GM23338 (cell line): ENCODE data around the gene ZBTB46. TPM values are rescaled to one million over a fixed set of nuclear protein-coding genes. Genes with fewer than 3 reads are reported as not detected.
A peak's percentile ranks its signal among the peaks of the same experiment; 100 is the strongest.

Source experiments
- ATAC-seq: fragments of 200-7000 bp; cut with Tn5 transposase; 3 replicates; pipeline ENCODE4 v1.9.1; 2020
- DNase-seq: peaks from one replicate; pipeline ENCODE4 v3.0.0-alpha.2; 2015; ENCODE audit warnings: low spot score
- H2AFZ ChIP-seq: fragments of 200-600 bp; sonication (generic); 2 replicates; pipeline ENCODE4 v1.8.0; 2016; ENCODE audit warnings: antibody characterized with exemption, mild to moderate bottlenecking, moderate library complexity
- H3F3A ChIP-seq: fragments of 200-600 bp; sonication (generic); replicated peaks from 2 replicates; pipeline ENCODE4 v1.8.0; 2017; ENCODE audit warnings: antibody characterized with exemption, mixed run types, low read depth
- H3K27ac ChIP-seq: fragments of 200-600 bp; sonication (generic); 2 replicates; pipeline ENCODE4 v1.6.1; 2016; ENCODE audit warnings: low read depth
- H3K27me3 ChIP-seq: fragments of 200-600 bp; sonication (generic); 2 replicates; pipeline ENCODE4 v1.8.0; 2016; ENCODE audit warnings: mild to moderate bottlenecking, mixed run types, moderate library complexity; ENCODE audit not compliant: insufficient read depth
- H3K36me3 ChIP-seq: fragments of 200-600 bp; sonication (generic); 2 replicates; pipeline ENCODE4 v1.8.0; 2016; ENCODE audit warnings: mild to moderate bottlenecking; ENCODE audit not compliant: insufficient read depth
- H3K4me1 ChIP-seq: fragments of 200-600 bp; sonication (generic); 2 replicates; pipeline ENCODE4 v1.8.0; 2016; ENCODE audit warnings: mild to moderate bottlenecking, moderate library complexity; ENCODE audit not compliant: insufficient read depth
- H3K4me2 ChIP-seq: fragments of 200-600 bp; sonication (generic); 2 replicates; pipeline ENCODE4 v1.7.1; 2017; ENCODE audit warnings: mixed run types
- H3K4me3 ChIP-seq: fragments of 200-600 bp; sonication (generic); 2 replicates; pipeline ENCODE4 v1.6.1; 2016; ENCODE audit warnings: mixed run types
- H3K79me2 ChIP-seq: fragments of 200-600 bp; sonication (generic); replicated peaks from 2 replicates; pipeline ENCODE4 v1.8.0; 2017; ENCODE audit warnings: mild to moderate bottlenecking; ENCODE audit not compliant: insufficient read depth
- H3K9me2 ChIP-seq: fragments of 200-600 bp; sonication (generic); 2 replicates; pipeline ENCODE4 v1.8.0; 2017; ENCODE audit not compliant: insufficient read depth
- H4K20me1 ChIP-seq: fragments of 200-600 bp; sonication (generic); replicated peaks from 2 replicates; pipeline ENCODE4 v1.8.0; 2017; ENCODE audit warnings: mild to moderate bottlenecking; ENCODE audit not compliant: insufficient read depth
- H3K27ac Mint-ChIP-seq: 2 replicates; pipeline ENCODE4 v1.8.0; 2020; ENCODE audit warnings: inconsistent platforms, mild to moderate bottlenecking, moderate library complexity, mixed read lengths
- H3K27me3 Mint-ChIP-seq: 3 replicates; pipeline ENCODE4 v1.8.0; 2022; ENCODE audit warnings: low read depth, mild to moderate bottlenecking, moderate library complexity, mixed read lengths, inconsistent platforms; ENCODE audit not compliant: insufficient read depth, poor library complexity
- H3K36me3 Mint-ChIP-seq: 3 replicates; pipeline ENCODE4 v1.8.0; 2021; ENCODE audit warnings: low read depth, mild to moderate bottlenecking, inconsistent platforms, moderate library complexity, mixed read lengths
- H3K4me1 Mint-ChIP-seq: 3 replicates; pipeline ENCODE4 v1.8.0; 2020; ENCODE audit warnings: mild to moderate bottlenecking, inconsistent platforms, mixed read lengths
- H3K4me3 Mint-ChIP-seq: 3 replicates; pipeline ENCODE4 v1.8.0; 2021; ENCODE audit warnings: moderate library complexity, mild to moderate bottlenecking, inconsistent platforms, mixed read lengths
- H3K9me3 Mint-ChIP-seq: 3 replicates; pipeline ENCODE4 v1.8.0; 2020; ENCODE audit warnings: moderate library complexity, mild to moderate bottlenecking, inconsistent platforms, mixed read lengths
- CREB1 ChIP-seq: fragments of 250-450 bp; sonication (Bioruptor Pico); IDR thresholded peaks from 2 replicates; pipeline ENCODE4 v1.5.0; 2020; ENCODE audit warnings: low read depth, mild to moderate bottlenecking, moderate library complexity
- POLR2AphosphoS5 ChIP-seq: IDR thresholded peaks from 2 replicates; pipeline ENCODE4 v1.6.1; 2016; ENCODE audit warnings: antibody characterized with exemption, low read depth
- STAT1 ChIP-seq: IDR thresholded peaks from one replicate; pipeline ENCODE4 v1.6.1; 2016; ENCODE audit warnings: antibody characterized with exemption; ENCODE audit not compliant: unreplicated experiment
- ZNF331 ChIP-seq: fragments of 250-450 bp; sonication (Bioruptor Pico); IDR thresholded peaks from 2 replicates; pipeline ENCODE4 v1.5.0; 2020; ENCODE audit warnings: low read depth, mild to moderate bottlenecking, moderate library complexity
- polyA plus RNA-seq: library from polyadenylated mRNA; unstranded; fragments of >200 nt; fragmentation: Nextera tagmentation; extraction: Ambion mirVana; gene quantifications from 2 replicates; pipeline ENCODE4 v1.2.1, GENCODE V29; 2016
- total RNA-seq: library from RNA; depleted of rRNA; stranded (reverse); fragments of >200 nt; shearing (Covaris generic); gene quantifications from 2 replicates; pipeline ENCODE4 v1.2.3, GENCODE V29; 2014
- TF ChIP-seq, protein P1 (sequence below): IDR thresholded peaks from 2 replicates; pipeline ENCODE4 v1.6.1; 2016; ENCODE audit warnings: antibody characterized with exemption
- TF ChIP-seq, protein P2 (sequence below): fragments of 250-450 bp; sonication (Bioruptor Pico); IDR thresholded peaks from 2 replicates; pipeline ENCODE4 v1.5.0; 2020; ENCODE audit warnings: mild to moderate bottlenecking, moderate library complexity

Gene ZBTB46
- total and polyA plus RNA-seq, 2 experiments from 2014 or later, result 3.2 to 26.9 TPM

DNA sequence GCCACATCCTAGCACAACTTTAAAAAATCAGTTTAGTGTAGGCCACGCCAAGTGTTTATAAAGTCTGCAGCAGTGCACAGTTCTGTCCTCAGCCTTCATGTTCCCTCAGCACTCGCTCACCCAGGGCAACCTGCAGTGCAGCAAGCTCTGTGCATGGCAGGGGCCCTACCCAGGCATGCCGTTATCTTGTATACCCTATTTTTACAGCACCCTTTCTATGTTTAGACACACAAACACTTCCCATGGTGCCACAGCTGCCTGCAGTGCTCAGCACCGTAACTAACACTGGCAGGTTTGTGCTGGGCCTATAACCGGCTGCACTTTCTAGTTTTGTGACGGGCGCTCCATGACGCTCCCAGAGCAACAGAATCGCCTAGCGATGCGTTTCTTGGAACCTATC, 43.8 kb downstream of the ZBTB46 start:
- no peak overlapping the region for H3K4me3 ChIP-seq
- Mint-ChIP-seq H3K36me3 (no peaks in the 10 kb centered on the region; the same call in 2 of the 3 replicates), H3K27me3 (peaks cover 10% of the 10 kb centered on the region), H3K4me3 (no peak overlapping the region), H3K9me3 (no peaks in the 10 kb centered on the region), H3K4me1 (peaks cover 2% of the 10 kb centered on the region), H3K27ac (no peak overlapping the region)
- H3K4me1 ChIP-seq, result peaks cover 4% of the 10 kb centered on the region; the same call in 1 of the 2 replicates
- TF ChIP-seq, protein P1, sequence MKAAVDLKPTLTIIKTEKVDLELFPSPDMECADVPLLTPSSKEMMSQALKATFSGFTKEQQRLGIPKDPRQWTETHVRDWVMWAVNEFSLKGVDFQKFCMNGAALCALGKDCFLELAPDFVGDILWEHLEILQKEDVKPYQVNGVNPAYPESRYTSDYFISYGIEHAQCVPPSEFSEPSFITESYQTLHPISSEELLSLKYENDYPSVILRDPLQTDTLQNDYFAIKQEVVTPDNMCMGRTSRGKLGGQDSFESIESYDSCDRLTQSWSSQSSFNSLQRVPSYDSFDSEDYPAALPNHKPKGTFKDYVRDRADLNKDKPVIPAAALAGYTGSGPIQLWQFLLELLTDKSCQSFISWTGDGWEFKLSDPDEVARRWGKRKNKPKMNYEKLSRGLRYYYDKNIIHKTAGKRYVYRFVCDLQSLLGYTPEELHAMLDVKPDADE, result no peak
- TF ChIP-seq, protein P2, sequence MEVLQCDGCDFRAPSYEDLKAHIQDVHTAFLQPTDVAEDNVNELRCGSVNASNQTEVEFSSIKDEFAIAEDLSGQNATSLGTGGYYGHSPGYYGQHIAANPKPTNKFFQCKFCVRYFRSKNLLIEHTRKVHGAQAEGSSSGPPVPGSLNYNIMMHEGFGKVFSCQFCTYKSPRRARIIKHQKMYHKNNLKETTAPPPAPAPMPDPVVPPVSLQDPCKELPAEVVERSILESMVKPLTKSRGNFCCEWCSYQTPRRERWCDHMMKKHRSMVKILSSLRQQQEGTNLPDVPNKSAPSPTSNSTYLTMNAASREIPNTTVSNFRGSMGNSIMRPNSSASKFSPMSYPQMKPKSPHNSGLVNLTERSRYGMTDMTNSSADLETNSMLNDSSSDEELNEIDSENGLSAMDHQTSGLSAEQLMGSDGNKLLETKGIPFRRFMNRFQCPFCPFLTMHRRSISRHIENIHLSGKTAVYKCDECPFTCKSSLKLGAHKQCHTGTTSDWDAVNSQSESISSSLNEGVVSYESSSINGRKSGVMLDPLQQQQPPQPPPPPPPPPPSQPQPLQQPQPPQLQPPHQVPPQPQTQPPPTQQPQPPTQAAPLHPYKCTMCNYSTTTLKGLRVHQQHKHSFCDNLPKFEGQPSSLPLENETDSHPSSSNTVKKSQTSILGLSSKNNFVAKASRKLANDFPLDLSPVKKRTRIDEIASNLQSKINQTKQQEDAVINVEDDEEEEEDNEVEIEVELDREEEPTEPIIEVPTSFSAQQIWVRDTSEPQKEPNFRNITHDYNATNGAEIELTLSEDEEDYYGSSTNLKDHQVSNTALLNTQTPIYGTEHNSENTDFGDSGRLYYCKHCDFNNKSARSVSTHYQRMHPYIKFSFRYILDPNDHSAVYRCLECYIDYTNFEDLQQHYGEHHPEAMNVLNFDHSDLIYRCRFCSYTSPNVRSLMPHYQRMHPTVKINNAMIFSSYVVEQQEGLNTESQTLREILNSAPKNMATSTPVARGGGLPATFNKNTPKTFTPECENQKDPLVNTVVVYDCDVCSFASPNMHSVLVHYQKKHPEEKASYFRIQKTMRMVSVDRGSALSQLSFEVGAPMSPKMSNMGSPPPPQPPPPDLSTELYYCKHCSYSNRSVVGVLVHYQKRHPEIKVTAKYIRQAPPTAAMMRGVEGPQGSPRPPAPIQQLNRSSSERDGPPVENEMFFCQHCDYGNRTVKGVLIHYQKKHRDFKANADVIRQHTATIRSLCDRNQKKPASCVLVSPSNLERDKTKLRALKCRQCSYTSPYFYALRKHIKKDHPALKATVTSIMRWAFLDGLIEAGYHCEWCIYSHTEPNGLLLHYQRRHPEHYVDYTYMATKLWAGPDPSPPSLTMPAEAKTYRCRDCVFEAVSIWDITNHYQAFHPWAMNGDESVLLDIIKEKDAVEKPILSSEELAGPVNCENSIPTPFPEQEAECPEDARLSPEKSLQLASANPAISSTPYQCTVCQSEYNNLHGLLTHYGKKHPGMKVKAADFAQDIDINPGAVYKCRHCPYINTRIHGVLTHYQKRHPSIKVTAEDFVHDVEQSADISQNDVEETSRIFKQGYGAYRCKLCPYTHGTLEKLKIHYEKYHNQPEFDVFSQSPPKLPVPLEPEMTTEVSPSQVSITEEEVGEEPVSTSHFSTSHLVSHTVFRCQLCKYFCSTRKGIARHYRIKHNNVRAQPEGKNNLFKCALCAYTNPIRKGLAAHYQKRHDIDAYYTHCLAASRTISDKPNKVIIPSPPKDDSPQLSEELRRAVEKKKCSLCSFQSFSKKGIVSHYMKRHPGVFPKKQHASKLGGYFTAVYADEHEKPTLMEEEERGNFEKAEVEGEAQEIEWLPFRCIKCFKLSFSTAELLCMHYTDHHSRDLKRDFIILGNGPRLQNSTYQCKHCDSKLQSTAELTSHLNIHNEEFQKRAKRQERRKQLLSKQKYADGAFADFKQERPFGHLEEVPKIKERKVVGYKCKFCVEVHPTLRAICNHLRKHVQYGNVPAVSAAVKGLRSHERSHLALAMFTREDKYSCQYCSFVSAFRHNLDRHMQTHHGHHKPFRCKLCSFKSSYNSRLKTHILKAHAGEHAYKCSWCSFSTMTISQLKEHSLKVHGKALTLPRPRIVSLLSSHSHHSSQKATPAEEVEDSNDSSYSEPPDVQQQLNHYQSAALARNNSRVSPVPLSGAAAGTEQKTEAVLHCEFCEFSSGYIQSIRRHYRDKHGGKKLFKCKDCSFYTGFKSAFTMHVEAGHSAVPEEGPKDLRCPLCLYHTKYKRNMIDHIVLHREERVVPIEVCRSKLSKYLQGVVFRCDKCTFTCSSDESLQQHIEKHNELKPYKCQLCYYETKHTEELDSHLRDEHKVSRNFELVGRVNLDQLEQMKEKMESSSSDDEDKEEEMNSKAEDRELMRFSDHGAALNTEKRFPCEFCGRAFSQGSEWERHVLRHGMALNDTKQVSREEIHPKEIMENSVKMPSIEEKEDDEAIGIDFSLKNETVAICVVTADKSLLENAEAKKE (CRISPR knock-in tag), result no peak
- no peak for TF ChIP-seq STAT1
- H3K27me3 ChIP-seq, result no peaks in the 10 kb centered on the region
- H3K36me3 ChIP-seq, result no peaks in the 10 kb centered on the region
- peaks cover 16% of the 10 kb centered on the region for H3F3A ChIP-seq
- H3K27ac ChIP-seq, result no peak overlapping the region
- H2AFZ ChIP-seq, result no peak overlapping the region
- no peak overlapping the region for H3K4me2 ChIP-seq
- H4K20me1 ChIP-seq, result peaks cover 18% of the 10 kb centered on the region
- H3K9me2 ChIP-seq, result no peaks in the 10 kb centered on the region
- no peak for ATAC-seq
- no peak for DNase-seq
- no peaks in the 10 kb centered on the region; the same call in none of the 2 replicates for H3K79me2 ChIP-seq

DNA sequence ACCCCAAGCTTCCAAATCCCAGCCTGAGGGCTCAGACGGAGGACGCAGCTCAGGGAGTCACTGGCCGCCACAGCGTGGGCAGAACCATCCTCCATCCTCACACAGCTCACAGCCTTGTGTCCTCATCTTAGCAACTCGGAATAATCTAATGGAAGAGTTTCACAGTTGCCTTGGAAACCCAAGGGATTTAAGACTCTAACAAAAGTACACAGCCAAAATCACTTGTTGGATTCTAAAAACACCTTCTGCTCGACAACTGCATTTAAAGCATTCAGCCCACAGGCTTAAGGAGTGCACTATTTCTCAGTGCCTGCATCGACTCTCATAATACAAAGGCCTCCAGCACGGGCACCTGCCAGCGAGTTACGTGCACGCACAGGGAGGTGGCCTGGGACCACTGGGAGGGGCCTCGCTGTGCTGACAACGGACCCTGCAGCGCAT, 45.4 kb downstream of the ZBTB46 start:
- Histone ChIP-seq H3K27ac (0 out of 2 replicates have a peak overlapping the region, but pooled peaks have one; percentile 50), H3K79me2 (peaks cover 7% of the 10 kb centered on the region), H3K9me2 (no peaks in the 10 kb centered on the region), H3K4me3 (no peak overlapping the region), H3F3A (peaks cover 18% of the 10 kb centered on the region), H3K4me2 (no peak overlapping the region), H3K4me1 (no peaks in the 10 kb centered on the region), H3K27me3 (no peaks in the 10 kb centered on the region), H4K20me1 (peaks cover 14% of the 10 kb centered on the region), H2AFZ (no peak overlapping the region), H3K36me3 (no peaks in the 10 kb centered on the region)
- no peak overlapping the region; the same call in 1 of the 2 replicates for H3K27ac Mint-ChIP-seq
- no peaks in the 10 kb centered on the region; the same call in 2 of the 3 replicates for H3K9me3 Mint-ChIP-seq
- H3K4me1 Mint-ChIP-seq, result no peaks in the 10 kb centered on the region; the same call in 1 of the 3 replicates
- H3K27me3 Mint-ChIP-seq, result peaks cover 10% of the 10 kb centered on the region
- H3K4me3 Mint-ChIP-seq, result no peak overlapping the region
- no peak; the same call in 2 of the 3 replicates for ATAC-seq
- H3K36me3 Mint-ChIP-seq, result no peaks in the 10 kb centered on the region; the same call in 2 of the 3 replicates
- no peak for DNase-seq
- TF ChIP-seq ZNF331 (CRISPR knock-in tag), result no peak
- no peak for TF ChIP-seq POLR2AphosphoS5
- TF ChIP-seq CREB1 (CRISPR knock-in tag), result no peak
- no peak for TF ChIP-seq STAT1
